ENCODE data around the gene ST8SIA3.

The ST8SIA3 gene

DNA sequence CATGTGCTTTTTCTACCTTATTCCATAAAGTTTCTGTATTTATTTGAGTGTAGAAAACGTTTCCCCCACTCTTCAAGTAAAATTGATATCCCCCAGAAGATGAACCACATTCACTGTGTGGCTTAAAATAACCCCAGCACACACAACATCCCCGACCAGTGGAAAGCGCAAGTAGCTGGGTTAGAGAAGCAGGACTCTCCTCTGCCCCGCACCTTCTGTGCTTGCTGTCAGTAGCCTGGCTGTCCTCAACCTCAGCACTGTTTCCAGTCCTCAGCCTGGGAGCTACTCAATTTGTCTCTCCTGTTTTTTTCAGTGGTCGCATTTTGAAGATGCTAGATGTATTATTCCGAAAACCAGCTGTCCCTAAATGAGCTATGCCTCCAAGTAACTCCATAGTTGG is 18.0 kb upstream of the ST8SIA3 start:
- TF ChIP-seq ZBTB7A (IDR thresholded peaks at IDR 0.05; ENCODE audit: low read depth) (no peak), CEBPB (IDR thresholded peaks at IDR 0.05) (no peak), RAD21 (IDR thresholded peaks at IDR 0.05; ENCODE audit: low read depth) (no peak), EGR1 (IDR thresholded peaks at IDR 0.05) (no peak), FOXM1 (IDR thresholded peaks at IDR 0.05; ENCODE audit: borderline replicate concordance, low read depth) (no peak), YY1 (IDR thresholded peaks at IDR 0.05; ENCODE audit: low read depth) (no peak), CREB1 (IDR thresholded peaks at IDR 0.05; ENCODE audit: low read depth) (no peak)

DNA sequence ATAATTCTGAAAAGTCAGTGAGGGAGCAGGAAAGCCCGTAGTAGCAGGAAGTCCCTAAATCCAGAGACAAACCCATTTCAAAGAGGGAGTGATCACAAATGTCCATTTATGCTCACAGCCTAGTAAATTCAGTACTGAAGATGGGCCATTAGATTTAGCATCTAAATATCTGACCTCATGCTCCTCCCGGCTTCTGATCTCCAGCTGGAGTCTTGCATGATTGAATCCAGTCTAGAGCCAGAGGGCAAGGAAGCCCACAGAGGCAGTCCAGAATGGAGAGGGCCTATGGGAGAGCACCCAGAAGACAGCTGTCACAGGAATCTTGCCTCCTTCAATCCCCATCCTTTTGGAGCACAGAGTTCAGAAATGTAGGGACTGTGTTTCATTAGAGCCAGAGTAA is 16.0 kb upstream of the ST8SIA3 start:
- TF ChIP-seq TEAD4 (IDR thresholded peaks at IDR 0.05), result no peak

DNA sequence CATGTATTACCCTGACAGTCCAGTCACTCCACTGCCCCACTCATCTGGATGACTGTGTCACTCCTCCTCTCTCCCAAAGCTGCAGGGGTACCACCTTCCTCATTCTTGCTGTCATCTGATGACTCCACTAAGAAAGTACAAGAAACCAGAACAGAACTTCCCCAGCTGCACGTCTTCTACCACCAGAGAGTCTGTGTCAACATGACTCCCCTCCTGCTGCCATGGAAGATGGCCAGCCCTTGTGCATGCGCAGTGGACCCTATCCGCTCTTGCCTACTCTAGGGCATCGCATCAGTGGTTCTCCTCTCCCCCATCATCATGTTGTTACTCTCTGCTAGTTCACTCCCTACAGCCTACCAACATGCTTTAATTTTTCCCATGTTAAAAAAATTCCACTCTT is 14.5 kb upstream of the ST8SIA3 start:
- TF ChIP-seq RAD21 (IDR thresholded peaks at IDR 0.05; ENCODE audit: low read depth) (no peak), TEAD4 (IDR thresholded peaks at IDR 0.05) (no peak), FOXM1 (IDR thresholded peaks at IDR 0.05; ENCODE audit: borderline replicate concordance, low read depth) (no peak), NFIC (IDR thresholded peaks at IDR 0.05) (no peak), EGR1 (IDR thresholded peaks at IDR 0.05) (no peak), CREB1 (IDR thresholded peaks at IDR 0.05; ENCODE audit: low read depth) (no peak), ZBTB7A (IDR thresholded peaks at IDR 0.05; ENCODE audit: low read depth) (no peak), CEBPB (IDR thresholded peaks at IDR 0.05) (no peak), TAF1 (IDR thresholded peaks at IDR 0.05; ENCODE audit: low read depth) (no peak)
- TF ChIP-seq, protein P1, sequence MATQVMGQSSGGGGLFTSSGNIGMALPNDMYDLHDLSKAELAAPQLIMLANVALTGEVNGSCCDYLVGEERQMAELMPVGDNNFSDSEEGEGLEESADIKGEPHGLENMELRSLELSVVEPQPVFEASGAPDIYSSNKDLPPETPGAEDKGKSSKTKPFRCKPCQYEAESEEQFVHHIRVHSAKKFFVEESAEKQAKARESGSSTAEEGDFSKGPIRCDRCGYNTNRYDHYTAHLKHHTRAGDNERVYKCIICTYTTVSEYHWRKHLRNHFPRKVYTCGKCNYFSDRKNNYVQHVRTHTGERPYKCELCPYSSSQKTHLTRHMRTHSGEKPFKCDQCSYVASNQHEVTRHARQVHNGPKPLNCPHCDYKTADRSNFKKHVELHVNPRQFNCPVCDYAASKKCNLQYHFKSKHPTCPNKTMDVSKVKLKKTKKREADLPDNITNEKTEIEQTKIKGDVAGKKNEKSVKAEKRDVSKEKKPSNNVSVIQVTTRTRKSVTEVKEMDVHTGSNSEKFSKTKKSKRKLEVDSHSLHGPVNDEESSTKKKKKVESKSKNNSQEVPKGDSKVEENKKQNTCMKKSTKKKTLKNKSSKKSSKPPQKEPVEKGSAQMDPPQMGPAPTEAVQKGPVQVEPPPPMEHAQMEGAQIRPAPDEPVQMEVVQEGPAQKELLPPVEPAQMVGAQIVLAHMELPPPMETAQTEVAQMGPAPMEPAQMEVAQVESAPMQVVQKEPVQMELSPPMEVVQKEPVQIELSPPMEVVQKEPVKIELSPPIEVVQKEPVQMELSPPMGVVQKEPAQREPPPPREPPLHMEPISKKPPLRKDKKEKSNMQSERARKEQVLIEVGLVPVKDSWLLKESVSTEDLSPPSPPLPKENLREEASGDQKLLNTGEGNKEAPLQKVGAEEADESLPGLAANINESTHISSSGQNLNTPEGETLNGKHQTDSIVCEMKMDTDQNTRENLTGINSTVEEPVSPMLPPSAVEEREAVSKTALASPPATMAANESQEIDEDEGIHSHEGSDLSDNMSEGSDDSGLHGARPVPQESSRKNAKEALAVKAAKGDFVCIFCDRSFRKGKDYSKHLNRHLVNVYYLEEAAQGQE (IDR thresholded peaks at IDR 0.05; ENCODE audit: low read depth), result no peak
- TF ChIP-seq, protein P2, sequence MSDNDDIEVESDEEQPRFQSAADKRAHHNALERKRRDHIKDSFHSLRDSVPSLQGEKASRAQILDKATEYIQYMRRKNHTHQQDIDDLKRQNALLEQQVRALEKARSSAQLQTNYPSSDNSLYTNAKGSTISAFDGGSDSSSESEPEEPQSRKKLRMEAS (IDR thresholded peaks at IDR 0.05), result no peak
- TF ChIP-seq, protein P3, sequence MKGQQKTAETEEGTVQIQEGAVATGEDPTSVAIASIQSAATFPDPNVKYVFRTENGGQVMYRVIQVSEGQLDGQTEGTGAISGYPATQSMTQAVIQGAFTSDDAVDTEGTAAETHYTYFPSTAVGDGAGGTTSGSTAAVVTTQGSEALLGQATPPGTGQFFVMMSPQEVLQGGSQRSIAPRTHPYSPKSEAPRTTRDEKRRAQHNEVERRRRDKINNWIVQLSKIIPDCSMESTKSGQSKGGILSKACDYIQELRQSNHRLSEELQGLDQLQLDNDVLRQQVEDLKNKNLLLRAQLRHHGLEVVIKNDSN (IDR thresholded peaks at IDR 0.05), result no peak

DNA sequence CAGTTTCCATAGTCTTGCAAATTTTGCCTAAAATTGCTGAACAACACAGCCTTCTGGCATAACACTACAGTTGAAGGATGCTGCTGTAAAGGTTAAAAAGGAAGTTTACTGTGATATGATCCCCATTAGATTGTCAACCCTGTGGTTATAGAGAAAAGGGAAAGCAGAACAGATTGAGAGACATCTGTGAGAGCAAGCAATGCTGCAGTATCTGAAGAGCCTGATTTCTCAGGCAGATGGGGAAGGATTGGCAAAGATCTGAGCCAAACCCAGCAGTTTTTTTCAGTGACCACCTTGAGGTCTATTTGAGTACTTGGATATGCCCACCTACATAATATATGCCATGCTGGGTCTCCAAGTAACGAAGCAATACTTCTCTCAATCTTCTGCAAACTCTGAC is 8.5 kb upstream of the ST8SIA3 start:
- TF ChIP-seq NFIC (IDR thresholded peaks at IDR 0.05) (no peak), EP300 (IDR thresholded peaks at IDR 0.05; ENCODE audit: borderline replicate concordance) (no peak), TCF12 (IDR thresholded peaks at IDR 0.05; ENCODE audit: low read depth) (no peak), CEBPB (IDR thresholded peaks at IDR 0.05) (no peak), TEAD4 (IDR thresholded peaks at IDR 0.05) (no peak), FOXM1 (IDR thresholded peaks at IDR 0.05; ENCODE audit: borderline replicate concordance, low read depth) (no peak), EGR1 (IDR thresholded peaks at IDR 0.05) (no peak), RAD21 (IDR thresholded peaks at IDR 0.05; ENCODE audit: low read depth) (no peak), TAF1 (IDR thresholded peaks at IDR 0.05; ENCODE audit: low read depth) (no peak), ZBTB7A (IDR thresholded peaks at IDR 0.05; ENCODE audit: low read depth) (no peak)
- TF ChIP-seq, protein P1 (IDR thresholded peaks at IDR 0.05; ENCODE audit: low read depth), result no peak
- TF ChIP-seq, protein P2 (IDR thresholded peaks at IDR 0.05), result no peak

DNA sequence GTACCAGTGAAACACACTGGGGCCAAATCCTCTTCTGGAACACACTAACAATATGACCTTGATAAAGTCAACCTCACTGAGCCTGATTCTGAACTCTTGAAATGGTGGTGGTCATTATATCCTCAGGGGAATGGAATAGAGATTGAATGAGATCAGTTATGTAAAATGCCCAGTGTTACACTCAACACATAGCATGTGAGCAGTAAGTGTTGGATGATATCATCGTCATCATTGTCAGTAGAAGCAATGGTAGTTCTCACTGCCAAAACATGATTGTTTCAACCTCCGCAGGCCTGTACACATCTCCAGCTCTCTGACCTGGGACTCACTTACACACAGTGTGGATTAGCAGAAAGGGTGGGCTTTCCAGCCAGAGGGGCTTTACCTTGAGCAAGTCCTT is 5.5 kb upstream of the ST8SIA3 start:
- TF ChIP-seq, protein P3 (IDR thresholded peaks at IDR 0.05), result no peak
- TF ChIP-seq CREB1 (IDR thresholded peaks at IDR 0.05; ENCODE audit: low read depth) (no peak), ZBTB7A (IDR thresholded peaks at IDR 0.05; ENCODE audit: low read depth) (no peak), YY1 (IDR thresholded peaks at IDR 0.05; ENCODE audit: low read depth) (no peak), NFIC (IDR thresholded peaks at IDR 0.05) (no peak), TAF1 (IDR thresholded peaks at IDR 0.05; ENCODE audit: low read depth) (no peak), CEBPB (IDR thresholded peaks at IDR 0.05) (no peak), TCF12 (IDR thresholded peaks at IDR 0.05; ENCODE audit: low read depth) (no peak), EGR1 (IDR thresholded peaks at IDR 0.05) (no peak)
- TF ChIP-seq, protein P1 (IDR thresholded peaks at IDR 0.05; ENCODE audit: low read depth), result no peak

Measured in Ishikawa (cell line).